ENCODE results near the gene LSS. TPM values are rescaled to one million over a fixed set of nuclear protein-coding genes. Genes with fewer than 3 reads are reported as not detected.

The LSS gene
- total RNA-seq, 1 experiment from 2014 or later, result 121 TPM

DNA sequence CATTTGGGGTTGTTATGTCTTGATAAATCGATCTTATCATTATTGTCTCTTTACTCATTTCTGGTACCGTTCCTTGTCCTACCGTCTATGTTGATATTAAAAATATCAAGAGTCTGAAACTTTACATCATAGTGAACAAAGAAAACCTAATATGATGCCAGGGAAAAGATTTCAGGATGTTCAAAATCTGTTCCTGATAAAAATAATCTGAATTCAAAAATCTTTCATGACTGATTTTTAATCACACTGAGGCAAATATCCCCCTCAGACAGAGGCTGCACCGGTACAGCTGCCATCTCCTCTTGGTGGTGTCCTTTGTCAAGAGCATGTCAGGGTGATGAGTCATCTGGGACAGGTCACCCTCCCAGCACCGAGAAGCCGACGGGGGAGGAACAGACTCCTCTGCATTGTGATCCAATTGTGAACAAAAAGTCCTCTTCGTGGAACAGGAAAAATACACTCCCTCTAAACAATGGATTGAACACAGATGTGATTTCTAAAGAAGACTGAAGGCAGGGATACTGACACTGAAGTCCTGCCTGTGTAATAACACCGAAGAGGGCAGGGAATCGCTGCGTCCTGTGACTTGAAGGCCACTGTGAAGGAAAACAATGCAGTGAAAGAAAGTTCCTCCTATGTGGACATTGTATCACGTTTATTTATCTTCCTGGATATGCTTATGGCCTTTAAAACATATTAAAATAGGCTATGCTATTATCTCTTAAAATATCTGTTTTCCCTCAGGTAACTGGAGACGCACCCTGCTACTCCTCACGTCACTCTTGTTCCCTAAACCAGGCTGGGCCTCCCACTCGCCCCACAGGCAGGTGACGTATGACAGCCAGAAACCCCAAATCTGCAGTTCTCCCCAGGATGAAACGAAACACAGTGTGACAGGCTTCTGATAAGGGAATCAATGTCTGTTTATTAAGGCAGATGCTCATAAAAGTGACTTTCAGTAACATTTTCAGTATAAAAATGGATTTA lies 40.1 kb downstream of the LSS start:
- intact Hi-C loops (cut with micrococcal nuclease; ENCODE audit: unreplicated experiment), result no loop called here

DNA sequence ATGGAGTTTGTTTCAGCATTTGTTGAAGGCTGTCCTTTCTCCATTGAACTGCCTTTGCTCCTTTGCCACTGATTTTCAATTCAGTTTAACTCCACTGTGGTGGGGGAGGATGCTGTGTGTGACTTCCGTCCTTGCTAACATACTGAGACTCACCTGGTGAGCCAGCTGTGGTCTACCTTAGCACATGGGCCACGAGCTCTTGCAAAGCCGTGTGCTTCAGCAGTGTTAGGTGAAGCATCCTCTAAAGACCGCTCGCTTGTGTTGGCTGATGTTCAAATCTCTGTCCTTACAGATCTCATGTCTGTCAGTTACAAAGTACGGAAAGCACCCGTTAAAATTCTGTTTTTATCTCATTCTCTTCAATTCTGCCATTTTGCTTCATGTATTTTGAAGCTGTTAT lies 40.8 kb downstream of the LSS start:
- BruUV-seq (replicated peaks), result no TSS peak
- Mint-ChIP-seq H3K36me3 (ENCODE audit: insufficient read depth, unreplicated experiment) (peaks cover 45% of the 10 kb centered on the region), H3K27me3 (ENCODE audit: insufficient read depth, unreplicated experiment) (no peaks in the 10 kb centered on the region), H3K4me3 (ENCODE audit: unreplicated experiment) (no peak overlapping the region), H3K4me1 (ENCODE audit: low read depth, unreplicated experiment) (peaks cover 25% of the 10 kb centered on the region), H3K9me3 (ENCODE audit: unreplicated experiment) (no peaks in the 10 kb centered on the region), H3K27ac (ENCODE audit: unreplicated experiment) (peak overlapping the region; percentile 72)
- Histone ChIP-seq H3K9me3 (no peaks in the 10 kb centered on the region), H3K36me3 (ENCODE audit: control insufficient read depth, insufficient read depth, low read length) (peaks cover 1% of the 10 kb centered on the region), H3K4me3 (ENCODE audit: low read depth, low read length) (no peak overlapping the region), H3K27me3 (replicated peaks; ENCODE audit: control insufficient read depth, insufficient read depth, low read length) (no peaks in the 10 kb centered on the region), H3K4me1 (peaks cover 11% of the 10 kb centered on the region)
- ChIA-PET CTCF (no interaction called here), POLR2A (no interaction called here)
- DNase-seq, result no peak
- intact Hi-C loops (cut with micrococcal nuclease; ENCODE audit: unreplicated experiment), result no loop called here
- TF ChIP-seq, protein P1, sequence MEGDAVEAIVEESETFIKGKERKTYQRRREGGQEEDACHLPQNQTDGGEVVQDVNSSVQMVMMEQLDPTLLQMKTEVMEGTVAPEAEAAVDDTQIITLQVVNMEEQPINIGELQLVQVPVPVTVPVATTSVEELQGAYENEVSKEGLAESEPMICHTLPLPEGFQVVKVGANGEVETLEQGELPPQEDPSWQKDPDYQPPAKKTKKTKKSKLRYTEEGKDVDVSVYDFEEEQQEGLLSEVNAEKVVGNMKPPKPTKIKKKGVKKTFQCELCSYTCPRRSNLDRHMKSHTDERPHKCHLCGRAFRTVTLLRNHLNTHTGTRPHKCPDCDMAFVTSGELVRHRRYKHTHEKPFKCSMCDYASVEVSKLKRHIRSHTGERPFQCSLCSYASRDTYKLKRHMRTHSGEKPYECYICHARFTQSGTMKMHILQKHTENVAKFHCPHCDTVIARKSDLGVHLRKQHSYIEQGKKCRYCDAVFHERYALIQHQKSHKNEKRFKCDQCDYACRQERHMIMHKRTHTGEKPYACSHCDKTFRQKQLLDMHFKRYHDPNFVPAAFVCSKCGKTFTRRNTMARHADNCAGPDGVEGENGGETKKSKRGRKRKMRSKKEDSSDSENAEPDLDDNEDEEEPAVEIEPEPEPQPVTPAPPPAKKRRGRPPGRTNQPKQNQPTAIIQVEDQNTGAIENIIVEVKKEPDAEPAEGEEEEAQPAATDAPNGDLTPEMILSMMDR (IDR thresholded peaks at IDR 0.05; ENCODE audit: insufficient read depth in 1 of 2, low read depth in 1 of 2, low read length in 1 of 2, severe bottlenecking in 1 of 2, unreplicated experiment in 1 of 2), result no peak

More for the DNA sequence above, 40.1 kb downstream of the LSS start:
- POLR2A ChIA-PET, result no interaction called here
- Mint-ChIP-seq H3K27me3 (ENCODE audit: insufficient read depth, unreplicated experiment) (no peaks in the 10 kb centered on the region), H3K9me3 (ENCODE audit: unreplicated experiment) (no peaks in the 10 kb centered on the region), H3K27ac (ENCODE audit: unreplicated experiment) (peak overlapping the region; percentile 72), H3K4me3 (ENCODE audit: unreplicated experiment) (no peak overlapping the region), H3K4me1 (ENCODE audit: low read depth, unreplicated experiment) (peaks cover 25% of the 10 kb centered on the region), H3K36me3 (ENCODE audit: insufficient read depth, unreplicated experiment) (peaks cover 45% of the 10 kb centered on the region)
- Histone ChIP-seq H3K4me1 (peaks cover 11% of the 10 kb centered on the region), H3K4me3 (ENCODE audit: low read depth, low read length) (no peak overlapping the region), H3K9me3 (no peaks in the 10 kb centered on the region), H3K27me3 (replicated peaks; ENCODE audit: control insufficient read depth, insufficient read depth, low read length) (no peaks in the 10 kb centered on the region), H3K36me3 (ENCODE audit: control insufficient read depth, insufficient read depth, low read length) (peaks cover 2% of the 10 kb centered on the region)
- CTCF ChIA-PET, result no interaction called here
- TF ChIP-seq, protein P1 (IDR thresholded peaks at IDR 0.05; ENCODE audit: insufficient read depth in 1 of 2, low read depth in 1 of 2, low read length in 1 of 2, severe bottlenecking in 1 of 2, unreplicated experiment in 1 of 2), result no peak
- BruUV-seq (replicated peaks), result no TSS peak
- DNase-seq, result peak in 1 of 2 experiments; percentile 60

DNA sequence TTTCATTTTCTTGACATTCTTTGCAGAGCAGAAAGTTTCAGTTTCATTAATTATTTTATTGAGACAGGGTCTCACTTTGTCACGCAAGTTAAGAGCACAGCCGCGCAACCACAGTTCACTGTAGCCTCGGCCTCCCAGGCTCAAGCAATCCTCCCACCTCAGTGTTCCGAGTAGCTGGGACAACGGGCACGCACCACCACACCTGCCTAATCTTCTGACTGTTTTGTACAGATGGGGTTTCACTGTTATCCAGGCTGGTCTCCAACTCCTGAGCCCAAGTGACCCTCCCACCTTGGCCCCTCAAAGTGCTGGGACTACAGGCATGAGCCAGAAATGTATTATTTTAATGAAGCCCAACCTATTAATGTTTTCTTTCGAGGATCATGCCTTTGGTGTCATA lies 41.3 kb downstream of the LSS start:
- CTCF ChIA-PET, result no interaction called here
- POLR2A ChIA-PET, result no interaction called here
- H3K4me3 Mint-ChIP-seq (ENCODE audit: unreplicated experiment), result no peak overlapping the region
- DNase-seq, result no peak
- Histone ChIP-seq H3K27me3 (replicated peaks; ENCODE audit: control insufficient read depth, insufficient read depth, low read length) (no peaks in the 10 kb centered on the region), H3K4me1 (peaks cover 11% of the 10 kb centered on the region), H3K4me3 (ENCODE audit: low read depth, low read length) (no peak overlapping the region), H3K9me3 (no peaks in the 10 kb centered on the region), H3K36me3 (ENCODE audit: control insufficient read depth, insufficient read depth, low read length) (peaks cover 1% of the 10 kb centered on the region)
- peaks cover 25% of the 10 kb centered on the region for H3K4me1 Mint-ChIP-seq (ENCODE audit: low read depth, unreplicated experiment)
- BruUV-seq (replicated peaks), result no TSS peak
- TF ChIP-seq, protein P1 (IDR thresholded peaks at IDR 0.05; ENCODE audit: insufficient read depth in 1 of 2, low read depth in 1 of 2, low read length in 1 of 2, severe bottlenecking in 1 of 2, unreplicated experiment in 1 of 2), result no peak
- H3K27ac Mint-ChIP-seq (ENCODE audit: unreplicated experiment), result no peak overlapping the region
- H3K27me3 Mint-ChIP-seq (ENCODE audit: insufficient read depth, unreplicated experiment), result no peaks in the 10 kb centered on the region
- no peaks in the 10 kb centered on the region for H3K9me3 Mint-ChIP-seq (ENCODE audit: unreplicated experiment)
- intact Hi-C loops (cut with micrococcal nuclease; ENCODE audit: unreplicated experiment), result no loop called here
- H3K36me3 Mint-ChIP-seq (ENCODE audit: insufficient read depth, unreplicated experiment), result peaks cover 45% of the 10 kb centered on the region
